ENCODE data around the gene MKI67.

- TF ChIP-seq CTCF (IDR thresholded peaks at IDR 0.05; ENCODE audit: low read length) (no peak), EZH2 (optimal IDR thresholded peaks at IDR 0.05; ENCODE audit: low read depth, low read length) (no peak), EZH2phosphoT487 (IDR thresholded peaks at IDR 0.05; ENCODE audit: low read length) (no peak)
These were observed 4.3 kb downstream of the MKI67 start for GRCh38 chr10:128121750-128122412.
